GM19035 (cell line): ENCODE results near the gene SEPTIN2.
"Not testable (repeated sequence)": the region's sequence is repeated elsewhere in the genome, so short reads cannot be mapped to it uniquely, and the experiment has no call there.

Experiments used
- ATAC-seq: cut with Tn5 transposase; IDR thresholded peaks from one replicate; pipeline ENCODE4 v1.9.1; 2021; ENCODE audit not compliant: unreplicated experiment

The SEPTIN2 gene

GRCh38 chr2:241313543-241314095, 2.1 kb upstream of the SEPTIN2 start:
- no peak for ATAC-seq

DNA sequence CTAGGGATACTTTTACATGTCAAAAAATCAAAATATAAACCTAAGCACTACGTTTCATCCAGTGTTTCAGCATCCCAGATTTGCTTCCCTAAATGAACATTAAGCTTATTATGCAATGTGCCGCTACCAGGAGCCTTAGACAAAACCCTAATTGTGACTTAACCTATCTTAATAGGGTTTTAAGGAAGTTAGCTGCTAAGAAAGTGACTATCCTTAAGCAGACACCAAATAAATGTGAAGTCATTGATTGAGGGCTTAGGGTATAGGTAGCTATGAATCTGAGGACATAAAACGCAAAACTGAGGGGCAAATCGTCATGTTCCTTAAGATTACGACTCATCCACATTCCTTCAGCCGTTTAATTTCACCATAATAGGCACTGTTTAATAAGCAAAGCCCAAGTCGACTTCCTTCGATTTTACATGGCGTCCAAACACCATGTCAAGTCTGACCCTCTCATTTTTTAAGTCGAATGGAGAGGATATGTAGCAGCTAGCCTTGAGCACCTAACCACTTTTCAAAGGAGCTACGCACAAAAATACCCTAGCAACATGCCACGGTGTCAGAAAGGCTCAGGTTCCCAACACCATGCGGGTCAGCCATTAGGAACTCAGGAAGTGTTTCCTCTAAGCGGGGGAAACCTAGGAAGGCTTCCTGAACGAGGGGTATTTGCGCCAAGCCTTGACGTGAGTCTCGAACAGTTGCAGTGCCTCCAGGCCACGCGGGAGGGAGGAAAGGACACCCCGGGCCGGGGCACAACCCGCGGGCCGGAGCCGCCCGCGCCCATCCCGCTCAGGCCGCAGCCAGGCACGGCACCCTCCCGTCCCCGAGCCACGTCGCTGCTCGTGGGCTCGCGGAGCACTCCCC, 1.3 kb upstream of the SEPTIN2 start:
- ATAC-seq: no peak

GRCh38 chr2:241315093-241315878, 439 bp upstream of the SEPTIN2 start, which contains the start of gene HDLBP:
Gene HDLBP (minus strand): TSS chr2:241315672. CDS start chr2:241266869, 48,803 bp downstream.
- peak; percentile 66 for ATAC-seq

DNA sequence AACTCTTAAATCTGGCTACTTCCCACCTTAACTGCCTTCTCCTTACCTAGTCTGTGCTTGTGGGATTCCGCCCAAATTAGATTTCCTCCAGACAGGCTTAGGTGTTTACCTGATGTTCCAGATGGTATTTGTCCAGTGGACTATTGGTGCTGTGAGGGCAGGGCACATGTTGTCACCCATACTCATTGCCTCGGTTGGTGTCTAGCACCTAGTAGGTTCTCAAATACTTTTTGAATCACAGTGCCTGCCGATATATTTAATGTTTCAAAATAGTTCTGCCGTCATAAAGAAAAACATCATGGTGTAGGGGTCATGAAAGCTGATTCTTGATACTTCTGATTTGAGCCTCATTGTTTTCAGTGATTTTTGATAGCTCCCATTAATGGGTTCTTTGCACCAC, 1.1 kb downstream of the SEPTIN2 start:
- no peak for ATAC-seq

GRCh38 chr2:241317391-241317790, 1.7 kb downstream of the SEPTIN2 start:
- no peak for ATAC-seq

- not testable (repeated sequence) for ATAC-seq
Observed at GRCh38 chr2:241318830-241319229, 3.1 kb downstream of the SEPTIN2 start.

DNA sequence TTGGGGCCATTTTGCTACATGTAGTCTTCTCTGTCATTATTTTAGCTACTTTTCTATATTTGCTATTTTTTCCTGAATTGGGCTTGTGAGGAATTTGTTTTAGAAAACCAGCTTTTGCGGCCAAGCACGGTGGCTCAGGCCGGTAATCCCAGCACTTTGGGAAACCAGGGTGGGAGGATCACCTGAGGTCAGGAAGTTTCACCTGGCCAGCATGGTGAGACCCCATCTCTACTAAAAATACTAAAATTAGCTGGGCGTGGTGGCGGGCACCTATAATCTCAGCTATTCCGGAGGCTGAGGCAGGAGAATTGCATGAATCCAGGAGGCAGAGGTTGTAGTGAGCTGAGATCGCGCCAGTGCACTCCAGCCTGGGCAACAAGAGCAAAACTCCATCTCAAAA, 4.7 kb downstream of the SEPTIN2 start:
- ATAC-seq: no peak

- ATAC-seq: no peak
Observed at GRCh38 chr2:241321033-241321432, 5.3 kb downstream of the SEPTIN2 start.

- no peak for ATAC-seq
Observed at GRCh38 chr2:241321886-241322285, 6.2 kb downstream of the SEPTIN2 start.

DNA sequence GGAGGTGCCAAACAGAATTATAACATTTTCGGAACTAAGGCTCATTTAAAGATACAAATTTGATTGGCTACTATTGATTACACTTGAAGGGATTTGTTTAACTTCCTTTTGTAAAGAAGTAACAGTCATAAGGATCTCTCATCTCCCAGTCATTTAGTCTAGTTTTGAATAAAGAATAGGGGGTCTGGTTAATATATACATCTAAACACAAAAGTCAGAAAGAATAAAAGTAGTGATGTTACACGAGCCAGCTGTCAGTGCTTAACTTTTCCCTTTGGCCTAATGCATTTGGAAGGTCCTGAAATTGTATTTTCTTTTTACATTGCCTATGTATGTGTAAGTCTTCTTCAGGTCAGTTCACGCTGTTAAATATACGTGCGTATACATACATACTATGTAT, 8.1 kb downstream of the SEPTIN2 start:
- ATAC-seq: no peak

- no peak for ATAC-seq
Observed at GRCh38 chr2:241324775-241325174, 9.1 kb downstream of the SEPTIN2 start.

- no peak for ATAC-seq
Observed at GRCh38 chr2:241325257-241325656, 9.5 kb downstream of the SEPTIN2 start.

DNA sequence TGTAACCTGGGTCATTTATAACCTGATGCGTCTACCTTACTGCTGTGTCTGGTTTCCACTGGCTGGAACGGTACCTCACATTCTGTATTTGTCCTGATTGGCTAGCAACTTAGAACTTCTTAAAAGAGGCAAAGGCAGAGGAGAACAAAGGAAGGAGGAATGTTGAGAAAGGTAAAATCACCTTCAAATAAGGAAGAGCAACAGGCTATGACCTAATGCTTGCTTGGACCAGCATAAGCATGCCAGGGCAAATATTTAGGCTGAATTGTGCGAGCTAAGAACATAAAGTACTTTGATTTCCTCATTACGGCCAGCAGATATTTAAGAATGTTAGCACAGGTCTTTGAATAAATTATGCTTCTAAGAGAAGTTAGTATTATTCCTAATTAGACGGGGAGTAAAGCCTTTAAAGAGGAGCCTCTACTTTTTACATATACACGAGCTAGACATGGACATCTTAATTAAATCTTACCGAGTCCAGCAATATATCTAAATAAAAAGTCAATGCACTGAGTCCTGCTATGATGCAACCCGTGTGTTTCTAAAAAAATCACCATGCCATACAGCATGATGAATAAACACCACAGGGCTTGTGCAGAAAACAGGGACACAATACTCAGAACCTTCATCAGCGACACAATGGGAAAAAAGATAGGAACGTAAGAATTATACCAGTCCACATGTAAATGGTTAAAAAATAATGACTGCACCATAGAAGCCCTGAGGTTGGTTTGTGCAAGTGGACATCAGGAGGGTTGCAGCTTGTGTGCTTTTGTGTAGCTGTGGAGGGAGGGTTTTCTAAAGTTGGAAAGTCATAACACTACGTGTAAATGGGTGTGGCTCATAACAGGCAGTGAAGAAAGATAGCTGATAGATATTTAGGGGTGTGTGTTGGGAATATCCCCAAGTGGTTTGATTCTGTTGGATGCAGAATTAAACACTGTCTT, 14.2 kb downstream of the SEPTIN2 start:
- no peak for ATAC-seq

GRCh38 chr2:241330616-241330981, 14.9 kb downstream of the SEPTIN2 start:
- ATAC-seq: no peak

- no peak for ATAC-seq
Observed at GRCh38 chr2:241334813-241335212, 19.1 kb downstream of the SEPTIN2 start.

DNA sequence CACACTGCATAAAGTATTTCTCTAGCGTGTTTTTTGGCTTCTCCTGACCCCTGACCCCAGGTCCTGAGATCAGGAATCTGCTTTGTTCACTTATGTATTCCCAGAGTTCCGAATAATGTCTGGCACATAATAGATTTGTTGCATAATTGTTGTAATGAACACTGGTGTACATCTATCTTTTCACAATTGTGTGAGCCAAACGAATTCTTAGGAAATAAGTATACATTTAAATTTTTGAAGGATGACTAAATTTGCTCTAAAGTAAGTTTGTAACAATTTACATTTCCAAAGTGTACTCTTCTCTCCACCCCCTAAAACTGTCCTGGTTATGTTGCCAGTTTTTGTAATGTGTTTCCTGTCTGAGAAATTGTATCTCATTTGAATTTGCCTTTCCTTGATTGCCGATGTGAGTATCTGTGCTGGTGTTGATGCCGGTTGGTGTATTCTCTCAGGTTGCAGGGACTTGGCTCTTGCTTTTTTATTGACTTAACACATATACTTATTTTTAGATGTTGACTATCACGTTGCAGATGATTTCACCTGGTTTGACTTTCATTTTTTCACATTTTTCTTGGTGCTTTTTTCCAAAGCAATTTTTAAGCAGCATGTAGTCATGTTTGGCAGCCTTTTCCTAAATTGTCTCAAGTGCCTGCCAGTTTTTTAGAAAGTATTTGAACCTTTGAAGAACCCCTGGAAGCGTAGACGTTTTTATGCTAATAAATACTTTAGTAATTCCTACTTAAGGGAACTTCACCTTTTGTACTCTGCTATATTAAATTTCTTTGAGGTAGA, 24.3 kb downstream of the SEPTIN2 start:
- no peak for ATAC-seq

GRCh38 chr2:241340631-241341163, 25.0 kb downstream of the SEPTIN2 start:
- ATAC-seq: no peak

- ATAC-seq: no peak
Observed at GRCh38 chr2:241344925-241345651, 29.4 kb downstream of the SEPTIN2 start.

GRCh38 chr2:241349941-241350340, 34.2 kb downstream of the SEPTIN2 start:
- no peak for ATAC-seq
